Measurements from ENCODE around the gene LAMP5.
A peak's percentile ranks its signal among the peaks of the same experiment; 100 is the strongest.

The LAMP5 gene

GRCh38 chr20:9514461-9515213, at the start of gene LAMP5:
Gene LAMP5 (plus strand): TSS chr20:9514590. CDS start chr20:9514853, 263 bp downstream.
- DNase-seq: peak; percentile 62

- no peak for DNase-seq
Observed at GRCh38 chr20:9467995-9468394, 46.4 kb upstream of the LAMP5 start.

GRCh38 chr20:9474835-9475415, 39.5 kb upstream of the LAMP5 start:
- DNase-seq: no peak

- DNase-seq: no peak
Observed at GRCh38 chr20:9475456-9475855, 38.9 kb upstream of the LAMP5 start.

- DNase-seq: no peak
Observed at GRCh38 chr20:9476174-9476573, 38.2 kb upstream of the LAMP5 start.

- DNase-seq: no peak
Observed at GRCh38 chr20:9476637-9477036, 37.8 kb upstream of the LAMP5 start.

GRCh38 chr20:9478771-9479170, 35.6 kb upstream of the LAMP5 start:
- no peak for DNase-seq

GRCh38 chr20:9480066-9480465, 34.3 kb upstream of the LAMP5 start:
- no peak for DNase-seq

- no peak for DNase-seq
Observed at GRCh38 chr20:9482180-9482579, 32.2 kb upstream of the LAMP5 start.

- DNase-seq: no peak
Observed at GRCh38 chr20:9483131-9483530, 31.3 kb upstream of the LAMP5 start.

- no peak for DNase-seq
Observed at GRCh38 chr20:9485614-9486340, 28.6 kb upstream of the LAMP5 start.

- no peak for DNase-seq
Observed at GRCh38 chr20:9487231-9487630, 27.2 kb upstream of the LAMP5 start.

GRCh38 chr20:9488063-9488462, 26.3 kb upstream of the LAMP5 start:
- DNase-seq: no peak

- DNase-seq: no peak
Observed at GRCh38 chr20:9490161-9490560, 24.2 kb upstream of the LAMP5 start.

- DNase-seq: no peak
Observed at GRCh38 chr20:9490631-9491030, 23.8 kb upstream of the LAMP5 start.

GRCh38 chr20:9491324-9491723, 23.1 kb upstream of the LAMP5 start:
- DNase-seq: no peak

- no peak for DNase-seq
Observed at GRCh38 chr20:9492067-9492466, 22.3 kb upstream of the LAMP5 start.

GRCh38 chr20:9493803-9494202, 20.6 kb upstream of the LAMP5 start:
- no peak for DNase-seq

GRCh38 chr20:9495701-9496100, 18.7 kb upstream of the LAMP5 start:
- no peak for DNase-seq

GRCh38 chr20:9496155-9496554, 18.2 kb upstream of the LAMP5 start:
- DNase-seq: no peak

GRCh38 chr20:9498322-9498721, 16.1 kb upstream of the LAMP5 start:
- DNase-seq: no peak

GRCh38 chr20:9499126-9499899, 15.1 kb upstream of the LAMP5 start:
- DNase-seq: no peak

- DNase-seq: no peak
Observed at GRCh38 chr20:9500121-9500520, 14.3 kb upstream of the LAMP5 start.
